Uterus (tissue), 4 donors: Measurements from ENCODE around the gene TMC4. TPM values are rescaled to one million over a fixed set of nuclear protein-coding genes. Genes with fewer than 3 reads are reported as not detected.
"Not testable (repeated sequence)": the region's sequence is repeated elsewhere in the genome, so short reads cannot be mapped to it uniquely, and the experiment has no call there.

ENCODE experiments used
- DNase-seq, 2 donors: peaks; one replicate each; pipeline ENCODE4 v3.0.0-alpha.2; 2019 to 2020
- H3K27ac ChIP-seq, 2 donors: fragments of 200-600 bp; sonication (generic); 1 replicate in 1 of 2; 2 replicates in 1 of 2; pipeline ENCODE4 v1.5.1; 2016 to 2018
- H3K27me3 ChIP-seq, 2 donors: fragments of 200-600 bp; sonication (generic); one replicate each; pipeline ENCODE4 v1.5.1; 2018 to 2019; ENCODE audit warnings: control low read depth in 1 of 2
- H3K36me3 ChIP-seq, 2 donors: fragments of 200-600 bp; sonication (generic); one replicate each; pipeline ENCODE4 v1.5.1; 2019; ENCODE audit warnings: control low read depth in 1 of 2
- H3K4me1 ChIP-seq, 2 donors: fragments of 200-600 bp; sonication (generic); one replicate each; pipeline ENCODE4 v1.5.1; 2018 to 2019; ENCODE audit warnings: control low read depth in 1 of 2
- H3K4me3 ChIP-seq, 2 donors: fragments of 200-600 bp; sonication (generic); 1 replicate in 1 of 2; 2 replicates in 1 of 2; pipeline ENCODE4 v1.5.1; 2018 to 2019; ENCODE audit warnings: mild to moderate bottlenecking in 1 of 2
- H3K9me3 ChIP-seq, 2 donors: fragments of 200-600 bp; sonication (generic); one replicate each; pipeline ENCODE4 v1.5.1; 2019; ENCODE audit warnings: control low read depth in 1 of 2
- CTCF ChIP-seq, 4 experiments: fragments of 200-600 bp in 2 of 4; fragments of 450-650 bp in 2 of 4; sonication (generic) in 2 of 4; IDR thresholded peaks; one replicate each; pipeline ENCODE4 v1.5.1; 2016 to 2019; ENCODE audit warnings: antibody characterized with exemption in 4 of 4, mild to moderate bottlenecking in 2 of 4, moderate library complexity in 1 of 4
- POLR2A ChIP-seq, 2 donors: fragments of 450-650 bp; IDR thresholded peaks; one replicate each; pipeline ENCODE4 v1.6.1; 2016; ENCODE audit warnings: antibody characterized with exemption in 2 of 2, mild to moderate bottlenecking in 1 of 2, moderate library complexity in 1 of 2
- intact Hi-C: fragments of 100-400 bp; cut with DNase I; formaldehyde crosslinking; loops from one replicate; pipeline ENCODE4 v1.15.1; 2023; ENCODE audit warnings: low total_unique reads
- total RNA-seq, 4 donors: library from RNA; depleted of rRNA in 3 of 4; stranded (reverse); fragments of >200 nt in 3 of 4; gene quantifications; one replicate each; pipeline versions ENCODE4 v1.1.0 to v1.2.4, GENCODE V29; 2014 to 2023
- donor health status: DM: yes; HTN: yes; CAD: no.

TMC4 gene
- total RNA-seq, 4 donors from 2014 or later: 1.3 to 31.0 (median 3.0) TPM; not detected in 1

DNA sequence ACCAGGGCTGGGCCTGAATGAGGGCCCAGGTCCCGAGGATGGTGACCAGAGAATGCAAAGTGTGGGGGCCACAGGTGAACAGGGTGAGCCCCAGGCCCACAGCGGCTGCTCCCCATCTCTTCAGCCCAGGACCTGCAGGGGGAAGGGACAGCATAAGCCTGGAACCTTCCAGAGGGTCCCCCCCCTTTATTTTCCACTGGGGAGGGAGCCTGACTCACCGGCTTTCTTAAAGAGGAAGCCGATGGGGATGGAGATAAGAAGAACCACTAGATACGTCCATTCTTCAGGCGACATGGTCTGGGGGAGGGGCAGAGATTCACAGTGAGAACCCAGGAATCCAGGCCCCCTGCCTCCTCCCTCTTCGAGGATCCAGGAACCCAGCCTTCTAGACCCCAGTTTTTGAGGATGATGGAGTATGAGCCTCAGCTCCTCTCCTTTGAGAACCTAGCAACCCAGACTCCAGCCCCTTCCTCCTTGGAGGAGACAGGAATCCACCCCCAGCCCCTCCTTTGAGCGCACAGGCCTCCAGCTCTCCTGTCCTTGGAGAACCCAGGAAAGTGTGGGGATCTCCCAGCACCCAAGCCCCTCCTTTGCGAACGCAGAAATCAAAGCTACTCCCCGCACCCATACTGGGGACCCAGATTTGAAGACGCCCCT is 15.4 kb upstream of the TMC4 start:
- Histone ChIP-seq H3K36me3 (no peaks in the 10 kb centered on the region), H3K4me3 (peak overlapping the region; percentile 53 to 63), H3K27ac (peak overlapping the region; percentile 98), H3K9me3 (no peaks in the 10 kb centered on the region), H3K27me3 (no peaks in the 10 kb centered on the region), H3K4me1 (peaks cover 0 to 17% of the 10 kb centered on the region in 2 donors)
- intact Hi-C loops: no loop called here
- peak in 1 of 2 donors; percentile 43 for DNase-seq
- TF ChIP-seq CTCF (IDR thresholded peaks at IDR 0.05) (no peak), POLR2A (IDR thresholded peaks at IDR 0.05) (no peak)

DNA sequence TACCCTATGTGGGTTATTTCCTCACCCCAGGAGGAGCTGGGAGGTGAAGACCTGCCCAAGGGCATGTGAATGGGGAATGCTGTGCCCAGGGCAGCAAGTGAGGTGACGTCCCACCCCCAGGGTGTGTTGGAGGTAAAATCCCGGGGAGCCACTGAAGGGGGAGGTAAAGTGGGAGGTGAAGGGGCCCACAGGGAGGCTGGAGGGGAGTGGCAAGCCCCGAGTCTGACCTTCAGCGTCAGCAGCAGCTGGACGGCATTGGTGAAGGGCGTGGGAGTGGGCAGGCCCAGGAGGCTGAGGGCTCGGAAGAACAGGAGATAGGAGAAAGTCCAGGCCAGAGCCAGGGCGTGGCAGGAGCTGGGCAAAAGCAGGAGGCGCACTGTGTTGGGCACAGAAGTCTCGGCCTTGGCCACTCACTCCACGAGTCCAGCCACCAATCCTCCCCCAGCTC is 14.0 kb upstream of the TMC4 start:
- H3K9me3 ChIP-seq: no peaks in the 10 kb centered on the region
- no peak for DNase-seq
- no peak for TF ChIP-seq POLR2A (IDR thresholded peaks at IDR 0.05)
- TF ChIP-seq CTCF (IDR thresholded peaks at IDR 0.05): no peak
- no peak overlapping the region for H3K27ac ChIP-seq
- H3K36me3 ChIP-seq: no peaks in the 10 kb centered on the region
- intact Hi-C loops: no loop called here
- H3K4me1 ChIP-seq: peaks cover 0 to 12% of the 10 kb centered on the region in 2 donors
- no peaks in the 10 kb centered on the region for H3K27me3 ChIP-seq
- H3K4me3 ChIP-seq: no peak overlapping the region

GRCh38 chr19:54186351-54186750 is 13.4 kb upstream of the TMC4 start:
- intact Hi-C loops: no loop called here
- Histone ChIP-seq H3K9me3 (no peaks in the 10 kb centered on the region), H3K4me3 (no peak overlapping the region), H3K27me3 (no peaks in the 10 kb centered on the region), H3K4me1 (peaks cover 0 to 7% of the 10 kb centered on the region in 2 donors), H3K36me3 (no peaks in the 10 kb centered on the region), H3K27ac (no peak overlapping the region)
- no peak for DNase-seq
- TF ChIP-seq CTCF (IDR thresholded peaks at IDR 0.05): no peak
- TF ChIP-seq POLR2A (IDR thresholded peaks at IDR 0.05): no peak

- peaks cover 0 to 5% of the 10 kb centered on the region in 2 donors for H3K4me1 ChIP-seq
- TF ChIP-seq POLR2A (IDR thresholded peaks at IDR 0.05): no peak
- H3K9me3 ChIP-seq: no peaks in the 10 kb centered on the region
- no peak overlapping the region for H3K27ac ChIP-seq
- H3K36me3 ChIP-seq: no peaks in the 10 kb centered on the region
- no peaks in the 10 kb centered on the region for H3K27me3 ChIP-seq
- H3K4me3 ChIP-seq: no peak overlapping the region
- DNase-seq: no peak
- intact Hi-C loops: no loop called here
Measured at GRCh38 chr19:54183431-54183830, 10.5 kb upstream of the TMC4 start.

- DNase-seq, H3K9me3 ChIP-seq, H3K27me3 ChIP-seq, H3K4me1 ChIP-seq, H3K36me3 ChIP-seq, H3K27ac ChIP-seq, intact Hi-C loops, H3K4me3 ChIP-seq: not testable (repeated sequence)
Measured at GRCh38 chr19:54181894-54182293, 8.9 kb upstream of the TMC4 start.

DNA sequence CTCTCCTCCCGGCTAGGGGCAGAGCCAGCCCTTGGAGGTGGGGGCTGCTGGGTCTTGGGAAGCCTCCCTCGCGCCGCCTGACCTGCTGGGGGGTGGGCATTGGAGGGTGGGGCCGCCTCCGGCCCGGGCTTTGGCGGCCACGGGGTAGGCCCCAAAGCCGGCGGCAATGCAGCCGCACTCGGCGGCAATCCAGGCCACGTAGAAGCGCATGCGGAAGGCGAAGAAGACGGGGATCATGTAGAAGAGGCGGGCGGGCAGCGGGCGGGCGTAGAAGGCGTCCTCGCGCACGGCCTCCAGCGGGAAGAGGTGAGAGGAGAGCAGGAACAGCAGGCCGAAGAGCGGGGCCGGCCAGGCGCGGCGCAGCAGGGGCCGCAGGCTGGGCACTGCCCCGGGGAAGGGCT is 7.7 kb upstream of the TMC4 start:
- Histone ChIP-seq H3K4me1 (no peaks in the 10 kb centered on the region), H3K9me3 (no peaks in the 10 kb centered on the region), H3K36me3 (no peaks in the 10 kb centered on the region), H3K27ac (no peak overlapping the region), H3K27me3 (no peaks in the 10 kb centered on the region), H3K4me3 (no peak overlapping the region)
- intact Hi-C loops: no loop called here
- no peak for DNase-seq
- TF ChIP-seq CTCF (IDR thresholded peaks at IDR 0.05): no peak
- no peak for TF ChIP-seq POLR2A (IDR thresholded peaks at IDR 0.05)
